ENCODE measurements around the gene TXNRD1. TPM values are rescaled to one million over a fixed set of nuclear protein-coding genes. Genes with fewer than 3 reads are reported as not detected.
A peak's percentile ranks its signal among the peaks of the same experiment; 100 is the strongest.

TXNRD1 gene
- total and polyA plus RNA-seq, 2 donors (not counting 1 experiment from before 2014, with no cell fraction given), result 436 to 1,000 TPM

DNA sequence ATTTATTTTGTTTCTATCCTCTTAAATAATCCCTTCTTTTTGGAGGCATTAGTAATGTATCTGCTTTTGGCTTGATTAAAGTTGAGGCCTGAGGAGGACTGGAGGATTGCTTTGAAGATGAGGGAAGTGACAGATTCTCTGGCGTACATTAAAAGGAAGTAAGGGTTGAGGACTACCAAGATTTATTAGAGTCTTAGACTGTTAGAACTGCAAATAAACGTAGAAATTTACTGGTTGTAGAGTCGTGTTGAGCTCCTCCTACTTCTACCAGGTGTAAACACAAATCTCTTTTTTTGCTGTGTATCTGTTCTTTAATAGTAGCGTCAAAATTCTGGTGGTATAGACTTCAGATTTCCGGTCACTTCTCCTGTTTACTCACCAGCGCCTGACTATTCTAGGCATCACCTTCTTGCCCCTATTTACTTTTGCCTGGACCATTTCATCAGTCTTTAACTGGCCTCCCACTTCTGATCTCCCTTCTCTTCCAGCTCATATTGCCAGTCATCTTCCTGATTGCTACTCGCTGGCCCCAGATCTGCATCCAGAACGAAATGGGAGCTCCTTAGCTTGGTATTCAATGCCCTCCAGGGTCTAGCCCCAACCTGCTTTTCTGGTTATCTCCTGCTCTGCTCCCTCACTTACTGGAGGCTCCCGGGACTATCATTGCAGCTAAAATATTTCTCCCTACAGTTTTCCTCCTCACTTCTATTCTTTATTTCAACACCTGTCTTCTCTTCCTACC lies 79.5 kb downstream of the TXNRD1 start:
- no peak for DNase-seq (ENCODE audit: low read depth in 2 of 2)
- Histone ChIP-seq H3K4me1 (ENCODE audit: control insufficient read depth, extremely low read depth, insufficient read depth, low read length) (peaks cover 14% of the 10 kb centered on the region), H3K36me3 (ENCODE audit: control insufficient read depth, insufficient read depth, low read length) (peaks cover 28% of the 10 kb centered on the region), H3K27ac (ENCODE audit: insufficient read depth, low read length) (peak overlapping the region; percentile 2), H3K9me3 (ENCODE audit: control insufficient read depth, insufficient read depth, low read depth, low read length) (no peaks in the 10 kb centered on the region), H3K79me2 (ENCODE audit: control insufficient read depth, insufficient read depth, low read length) (peaks cover 97% of the 10 kb centered on the region), H3K9ac (ENCODE audit: insufficient read depth, low read length) (no peak overlapping the region), H4K20me1 (ENCODE audit: control insufficient read depth, extremely low read depth, insufficient read depth, low read length) (peaks cover 9% of the 10 kb centered on the region), H3K27me3 (ENCODE audit: control insufficient read depth, insufficient read depth, low read length) (no peaks in the 10 kb centered on the region), H3K4me3 (replicated peaks in 1 of 4; ENCODE audit: control extremely low read depth in 1 of 4, insufficient read depth in 1 of 4, low read depth in 3 of 4, low read length in 4 of 4) (peak overlapping the region in 1 of 4 experiments; percentile 29), H3K4me2 (ENCODE audit: extremely low read depth, insufficient read depth, low read length) (peak overlapping the region; percentile 35), H2AFZ (ENCODE audit: low read length) (no peak overlapping the region)
- TF ChIP-seq CTCF (conservative IDR thresholded peaks at IDR 0.05 in 1 of 2, IDR thresholded peaks at IDR 0.05 in 1 of 2; ENCODE audit: low read depth in 1 of 2, low read length in 2 of 2), result no peak
- TF ChIP-seq EZH2 (IDR thresholded peaks at IDR 0.05; ENCODE audit: low read length, missing control alignments), result no peak

DNA sequence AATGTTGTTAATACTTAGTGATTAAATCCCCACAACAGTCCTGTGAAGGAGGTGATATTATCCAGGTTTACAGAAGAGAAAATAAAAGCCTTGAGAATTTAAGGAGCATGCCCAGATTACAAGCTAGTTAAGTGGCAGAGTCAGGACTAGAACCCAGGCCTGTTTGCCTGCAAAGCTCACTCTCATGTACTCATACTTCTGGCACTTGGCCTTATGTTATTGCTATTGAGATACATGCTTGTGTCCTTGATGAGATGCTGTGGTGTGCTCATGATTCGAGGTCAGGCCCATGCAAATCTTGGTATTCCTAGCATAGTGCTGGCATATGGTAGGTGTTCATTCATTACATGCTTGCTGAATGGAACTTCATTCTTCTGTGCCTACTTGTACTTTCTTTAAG lies 80.4 kb downstream of the TXNRD1 start:
- peaks cover 12% of the 10 kb centered on the region for H3K4me1 ChIP-seq (ENCODE audit: control insufficient read depth, extremely low read depth, insufficient read depth, low read length)
- no peaks in the 10 kb centered on the region for H3K27me3 ChIP-seq (ENCODE audit: control insufficient read depth, insufficient read depth, low read length)
- peaks cover 9% of the 10 kb centered on the region for H4K20me1 ChIP-seq (ENCODE audit: control insufficient read depth, extremely low read depth, insufficient read depth, low read length)

GRCh38 chr12:104296718-104297117 lies 81.1 kb downstream of the TXNRD1 start:
- peaks cover 26% of the 10 kb centered on the region for H3K36me3 ChIP-seq (ENCODE audit: control insufficient read depth, insufficient read depth, low read length)
- no peak overlapping the region for H3K4me2 ChIP-seq (ENCODE audit: extremely low read depth, insufficient read depth, low read length)
- H3K4me1 ChIP-seq (ENCODE audit: control insufficient read depth, extremely low read depth, insufficient read depth, low read length), result peaks cover 11% of the 10 kb centered on the region
- H3K79me2 ChIP-seq (ENCODE audit: control insufficient read depth, insufficient read depth, low read length), result peaks cover 98% of the 10 kb centered on the region
- no peaks in the 10 kb centered on the region for H3K9me3 ChIP-seq (ENCODE audit: control insufficient read depth, insufficient read depth, low read depth, low read length)
- H3K27ac ChIP-seq (ENCODE audit: insufficient read depth, low read length), result no peak overlapping the region
- TF ChIP-seq CTCF (conservative IDR thresholded peaks at IDR 0.05 in 1 of 2, IDR thresholded peaks at IDR 0.05 in 1 of 2; ENCODE audit: low read depth in 1 of 2, low read length in 2 of 2) (no peak), EZH2 (IDR thresholded peaks at IDR 0.05; ENCODE audit: low read length, missing control alignments) (no peak)
- DNase-seq (ENCODE audit: low read depth in 2 of 2), result no peak
- H3K27me3 ChIP-seq (ENCODE audit: control insufficient read depth, insufficient read depth, low read length), result no peaks in the 10 kb centered on the region
- H3K4me3 ChIP-seq (replicated peaks in 1 of 4; ENCODE audit: control extremely low read depth in 1 of 4, insufficient read depth in 1 of 4, low read depth in 3 of 4, low read length in 4 of 4), result peak overlapping the region in 1 of 4 experiments; percentile 9
- peaks cover 7% of the 10 kb centered on the region for H4K20me1 ChIP-seq (ENCODE audit: control insufficient read depth, extremely low read depth, insufficient read depth, low read length)
- no peak overlapping the region for H2AFZ ChIP-seq (ENCODE audit: low read length)
- no peak overlapping the region for H3K9ac ChIP-seq (ENCODE audit: insufficient read depth, low read length)

More for the DNA sequence above, 80.4 kb downstream of the TXNRD1 start:
- no peak overlapping the region for H3K9ac ChIP-seq (ENCODE audit: insufficient read depth, low read length)
- peaks cover 98% of the 10 kb centered on the region for H3K79me2 ChIP-seq (ENCODE audit: control insufficient read depth, insufficient read depth, low read length)
- DNase-seq (ENCODE audit: low read depth in 2 of 2), result no peak
- H3K36me3 ChIP-seq (ENCODE audit: control insufficient read depth, insufficient read depth, low read length), result peaks cover 28% of the 10 kb centered on the region
- peak overlapping the region; percentile 46 for H3K4me2 ChIP-seq (ENCODE audit: extremely low read depth, insufficient read depth, low read length)
- no peak overlapping the region for H2AFZ ChIP-seq (ENCODE audit: low read length)
- no peak for TF ChIP-seq CTCF (conservative IDR thresholded peaks at IDR 0.05 in 1 of 2, IDR thresholded peaks at IDR 0.05 in 1 of 2; ENCODE audit: low read depth in 1 of 2, low read length in 2 of 2)
- no peak for TF ChIP-seq EZH2 (IDR thresholded peaks at IDR 0.05; ENCODE audit: low read length, missing control alignments)
- no peaks in the 10 kb centered on the region for H3K9me3 ChIP-seq (ENCODE audit: control insufficient read depth, insufficient read depth, low read depth, low read length)
- H3K4me3 ChIP-seq (replicated peaks in 1 of 4; ENCODE audit: control extremely low read depth in 1 of 4, insufficient read depth in 1 of 4, low read depth in 3 of 4, low read length in 4 of 4), result peak overlapping the region in 1 of 4 experiments; percentile 9
- H3K27ac ChIP-seq (ENCODE audit: insufficient read depth, low read length), result no peak overlapping the region
